BLaER1 (cell line): ENCODE data around the gene C1QTNF1.
"Not testable (repeated sequence)": the region's sequence is repeated elsewhere in the genome, so short reads cannot be mapped to it uniquely, and the experiment has no call there.

Experiments
- H3K27ac ChIP-seq: shearing (Covaris generic); formaldehyde crosslinking; 2 replicates; pipeline ENCODE4 v1.8.1; 2022
- H3K27me3 ChIP-seq: shearing (Covaris generic); formaldehyde crosslinking; 2 replicates; pipeline ENCODE4 v1.8.1; 2022
- H3K36me3 ChIP-seq: shearing (Covaris generic); formaldehyde crosslinking; 2 replicates; pipeline ENCODE4 v1.8.1; 2022
- H3K4me1 ChIP-seq: shearing (Covaris generic); formaldehyde crosslinking; 2 replicates; pipeline ENCODE4 v1.8.1; 2022
- H3K4me2 ChIP-seq: shearing (Covaris generic); formaldehyde crosslinking; 2 replicates; pipeline ENCODE4 v1.8.1; 2022
- H3K4me3 ChIP-seq: shearing (Covaris generic); formaldehyde crosslinking; 2 replicates; pipeline ENCODE4 v1.8.1; 2022
- H3K9ac ChIP-seq: shearing (Covaris generic); formaldehyde crosslinking; 2 replicates; pipeline ENCODE4 v1.8.1; 2022
- H3K9me3 ChIP-seq: shearing (Covaris generic); formaldehyde crosslinking; 2 replicates; pipeline ENCODE4 v1.8.1; 2022
- H4K20me1 ChIP-seq: shearing (Covaris generic); formaldehyde crosslinking; 2 replicates; pipeline ENCODE4 v1.8.1; 2022
- Cebpa-rat ChIP-seq: shearing (Covaris generic); IDR thresholded peaks from 2 replicates; pipeline ENCODE4 v1.8.1; 2022

The C1QTNF1 gene

GRCh38 chr17:79071161-79071740 is 47.3 kb downstream of the C1QTNF1 start:
- H3K27ac ChIP-seq, result no peak overlapping the region
- no peaks in the 10 kb centered on the region for H3K36me3 ChIP-seq
- no peak overlapping the region for H3K9ac ChIP-seq
- peaks cover 11% of the 10 kb centered on the region for H4K20me1 ChIP-seq
- no peaks in the 10 kb centered on the region for H3K9me3 ChIP-seq
- no peak for TF ChIP-seq Cebpa-rat
- H3K4me3 ChIP-seq, result no peak overlapping the region
- no peaks in the 10 kb centered on the region for H3K27me3 ChIP-seq
- H3K4me1 ChIP-seq, result peaks cover 17% of the 10 kb centered on the region
- no peak overlapping the region for H3K4me2 ChIP-seq

GRCh38 chr17:79072544-79072943 is 48.6 kb downstream of the C1QTNF1 start:
- Histone ChIP-seq H3K36me3 (peaks cover 4% of the 10 kb centered on the region), H4K20me1 (peaks cover 20% of the 10 kb centered on the region), H3K27me3 (no peaks in the 10 kb centered on the region), H3K4me1 (peaks cover 29% of the 10 kb centered on the region), H3K27ac (no peak overlapping the region), H3K4me3 (no peak overlapping the region), H3K9me3 (no peaks in the 10 kb centered on the region), H3K4me2 (no peak overlapping the region), H3K9ac (no peak overlapping the region)
- TF ChIP-seq Cebpa-rat, result no peak

- Histone ChIP-seq H3K9me3 (no peaks in the 10 kb centered on the region), H3K4me2 (no peak overlapping the region), H3K27ac (no peak overlapping the region), H3K4me1 (peaks cover 29% of the 10 kb centered on the region), H3K9ac (no peak overlapping the region), H3K36me3 (peaks cover 10% of the 10 kb centered on the region), H3K27me3 (no peaks in the 10 kb centered on the region), H3K4me3 (no peak overlapping the region), H4K20me1 (peaks cover 21% of the 10 kb centered on the region)
- TF ChIP-seq Cebpa-rat, result no peak
These were observed 49.2 kb downstream of the C1QTNF1 start for GRCh38 chr17:79073016-79073705.

GRCh38 chr17:79073706-79074088 is 49.7 kb downstream of the C1QTNF1 start:
- Histone ChIP-seq H3K9me3 (no peaks in the 10 kb centered on the region), H3K9ac (no peak overlapping the region), H3K27ac (no peak overlapping the region)

GRCh38 chr17:79074121-79074648 is 50.2 kb downstream of the C1QTNF1 start:
- H3K4me2 ChIP-seq, result peak overlapping the region; percentile 99
- peak; percentile 48; the same call in 1 of the 2 replicates for TF ChIP-seq Cebpa-rat
- peaks cover 32% of the 10 kb centered on the region for H4K20me1 ChIP-seq
- H3K4me1 ChIP-seq, result peaks cover 29% of the 10 kb centered on the region
- H3K9ac ChIP-seq, H3K27ac ChIP-seq, H3K9me3 ChIP-seq, H3K27me3 ChIP-seq: not testable (repeated sequence)
- H3K36me3 ChIP-seq, result peaks cover 20% of the 10 kb centered on the region
- peak overlapping the region; percentile 97; the same call in 1 of the 2 replicates for H3K4me3 ChIP-seq

More at GRCh38 chr17:79073706-79074088, 49.7 kb downstream of the C1QTNF1 start:
- Histone ChIP-seq H3K4me2 (peak overlapping the region; percentile 99), H4K20me1 (peaks cover 27% of the 10 kb centered on the region), H3K4me1 (peaks cover 29% of the 10 kb centered on the region), H3K4me3 (no peak overlapping the region), H3K36me3 (peaks cover 15% of the 10 kb centered on the region), H3K27me3 (no peaks in the 10 kb centered on the region)
- no peak for TF ChIP-seq Cebpa-rat

- Histone ChIP-seq H4K20me1 (peaks cover 38% of the 10 kb centered on the region), H3K9me3 (no peaks in the 10 kb centered on the region), H3K4me1 (peaks cover 29% of the 10 kb centered on the region), H3K36me3 (peaks cover 27% of the 10 kb centered on the region), H3K4me2 (peak within 1 kb of the TSS; percentile 99), H3K27ac (peak within 1 kb of the TSS; percentile 89), H3K27me3 (no peaks in the 10 kb centered on the region), H3K9ac (peak within 1 kb of the TSS; percentile 93), H3K4me3 (peak within 1 kb of the TSS; percentile 97)
- TF ChIP-seq Cebpa-rat, result no peak
These were observed 50.9 kb downstream of the C1QTNF1 start, which contains the start of gene ENGASE for GRCh38 chr17:79074649-79075445. Gene ENGASE (plus strand): TSS chr17:79074824. CDS start chr17:79074945, 121 bp downstream.

- H3K27me3 ChIP-seq, result no peaks in the 10 kb centered on the region
- peaks cover 32% of the 10 kb centered on the region for H3K4me1 ChIP-seq
- TF ChIP-seq Cebpa-rat, result no peak
- peak overlapping the region; percentile 97 for H3K4me3 ChIP-seq
- H3K9ac ChIP-seq, result peak overlapping the region; percentile 93
- peaks cover 32% of the 10 kb centered on the region for H3K36me3 ChIP-seq
- peaks cover 42% of the 10 kb centered on the region for H4K20me1 ChIP-seq
- H3K27ac ChIP-seq, result peak overlapping the region; percentile 89
- no peaks in the 10 kb centered on the region for H3K9me3 ChIP-seq
- peak overlapping the region; percentile 99 for H3K4me2 ChIP-seq
These were observed 51.4 kb downstream of the C1QTNF1 start for GRCh38 chr17:79075446-79075750.

GRCh38 chr17:79075861-79076406 is 52.0 kb downstream of the C1QTNF1 start:
- Histone ChIP-seq H3K36me3 (peaks cover 36% of the 10 kb centered on the region), H3K4me3 (peak overlapping the region; percentile 97), H3K9ac (peak overlapping the region; percentile 93), H3K4me2 (peak overlapping the region; percentile 99), H3K9me3 (no peaks in the 10 kb centered on the region), H3K4me1 (peaks cover 37% of the 10 kb centered on the region), H3K27me3 (no peaks in the 10 kb centered on the region), H4K20me1 (peaks cover 46% of the 10 kb centered on the region), H3K27ac (no peak overlapping the region)
- TF ChIP-seq Cebpa-rat, result no peak

- no peak for TF ChIP-seq Cebpa-rat
- Histone ChIP-seq H3K36me3 (peaks cover 45% of the 10 kb centered on the region), H3K9me3 (no peaks in the 10 kb centered on the region), H3K27me3 (no peaks in the 10 kb centered on the region), H3K4me3 (no peak overlapping the region), H4K20me1 (peaks cover 59% of the 10 kb centered on the region), H3K4me2 (no peak overlapping the region), H3K4me1 (peaks cover 53% of the 10 kb centered on the region), H3K27ac (no peak overlapping the region), H3K9ac (no peak overlapping the region)
These were observed 53.6 kb downstream of the C1QTNF1 start for GRCh38 chr17:79077587-79077986.
